HCT116 (cell line): ENCODE measurements around the gene TAAR6. TPM values are rescaled to one million over a fixed set of nuclear protein-coding genes. Genes with fewer than 3 reads are reported as not detected.
"Not testable (repeated sequence)": the region's sequence is repeated elsewhere in the genome, so short reads cannot be mapped to it uniquely, and the experiment has no call there.

Experiments used
- ATAC-seq: fragments of 200-7000 bp; cut with Tn5 transposase; 2 replicates; pipeline ENCODE4 v1.9.1; 2020; ENCODE audit warnings: mild to moderate bottlenecking, moderate library complexity
- BruUV-seq: library from RNA; stranded (reverse); fragments of 400-500 nt; replicated peaks from 2 replicates; lab custom pipeline; 2021; lab: Mats Ljungman, UMichigan
- CTCF ChIA-PET: fragments of 300-600 bp; sonication (Branson Sonifier 250); formaldehyde crosslinking; loops from one replicate; lab custom pipeline; 2021; ENCODE audit warnings: antibody characterized with exemption; lab: Charles Lee
- POLR2A ChIA-PET: fragments of 300-600, 350-600 bp; sonication (Branson Sonifier 250); formaldehyde crosslinking; loops from one replicate; lab custom pipeline; 2021; ENCODE audit warnings: antibody characterized with exemption; lab: Charles Lee
- RAD21 ChIA-PET, 2 experiments: fragments of 300-600 bp; sonication (Branson Sonifier 250); formaldehyde crosslinking; loops; one replicate each; lab custom pipeline; 2023; ENCODE audit warnings: low total read pairs in 2 of 2; ENCODE audit not compliant: uncharacterized antibody in 2 of 2, unreplicated experiment in 2 of 2, low non-redundant PET in 1 of 2; lab: Charles Lee
- DNase-seq: peaks from one replicate; pipeline ENCODE4 v3.0.0-alpha.2; 2010; ENCODE audit warnings: low read depth, low spot score
- H2AFZ ChIP-seq: fragments of 200-600 bp; shearing (Covaris generic), sonication (generic); 2 replicates; pipeline ENCODE4 v1.6.1; 2017; ENCODE audit warnings: low read depth, mixed run types, mixed read lengths, antibody characterized with exemption, low read length; ENCODE audit not compliant: poor library complexity, severe bottlenecking
- H3K27ac ChIP-seq: 2 replicates; pipeline ENCODE4 v1.5.1; 2012; ENCODE audit warnings: low read depth, low read length
- H3K27me3 ChIP-seq: fragments of 200-600 bp; sonication (generic); 2 replicates; pipeline ENCODE4 v1.6.1; 2016; ENCODE audit warnings: mixed run types, low read length, mixed read lengths; ENCODE audit not compliant: insufficient read depth
- H3K36me3 ChIP-seq, 2 experiments: fragments of 200-500 bp in 1 of 2; fragments of 200-600 bp in 1 of 2; sonication (Bioruptor generic) in 1 of 2; sonication (generic) in 1 of 2; 2 replicates each; pipeline versions ENCODE4 v1.5.1 to v1.6.1; 2014 to 2016; ENCODE audit warnings: low read length in 2 of 2, inconsistent platforms in 1 of 2, mixed read lengths in 1 of 2, mixed run types in 1 of 2; ENCODE audit not compliant: insufficient read depth in 2 of 2, control insufficient read depth in 1 of 2
- H3K4me1 ChIP-seq, 2 experiments: fragments of 200-600 bp in 1 of 2; sonication (generic) in 1 of 2; 2 replicates each; pipeline versions ENCODE4 v1.5.1 to v1.6.1; 2012 to 2017; ENCODE audit warnings: low read length in 2 of 2, inconsistent platforms in 1 of 2, mild to moderate bottlenecking in 1 of 2, mixed read lengths in 1 of 2, mixed run types in 1 of 2, moderate library complexity in 1 of 2; ENCODE audit not compliant: insufficient read depth in 2 of 2, control insufficient read depth in 1 of 2
- H3K4me2 ChIP-seq: fragments of 200-600 bp; sonication (generic); 2 replicates; pipeline ENCODE4 v1.6.1; 2017; ENCODE audit warnings: mixed run types, low read length, mixed read lengths
- H3K4me3 ChIP-seq, 2 experiments: fragments of 200-600 bp in 1 of 2; sonication (generic) in 1 of 2; replicated peaks in 1 of 2; 2 replicates each; pipeline ENCODE4 v1.5.1; 2011 to 2016; ENCODE audit warnings: low read length in 2 of 2, control low read depth in 1 of 2, low read depth in 1 of 2, mild to moderate bottlenecking in 1 of 2, mixed read lengths in 1 of 2, mixed run types in 1 of 2
- H3K79me2 ChIP-seq: fragments of 200-600 bp; sonication (generic); 2 replicates; pipeline ENCODE4 v1.6.1; 2017; ENCODE audit warnings: mild to moderate bottlenecking, mixed run types, low read length, moderate library complexity, mixed read lengths; ENCODE audit not compliant: insufficient read depth
- H3K9ac ChIP-seq: fragments of 200-600 bp; sonication (generic); 2 replicates; pipeline ENCODE4 v1.6.1; 2016; ENCODE audit warnings: low read length, mixed read lengths
- H3K9me2 ChIP-seq: fragments of 200-600 bp; sonication (generic), shearing (Covaris generic); 2 replicates; pipeline ENCODE4 v1.6.1; 2017; ENCODE audit warnings: mixed run types, mild to moderate bottlenecking, moderate library complexity; ENCODE audit not compliant: insufficient read depth
- H3K9me3 ChIP-seq, 2 experiments: fragments of 200-500 bp in 1 of 2; fragments of 200-600 bp in 1 of 2; sonication (Bioruptor generic) in 1 of 2; sonication (generic) in 1 of 2; 2 replicates each; pipeline ENCODE4 v1.6.1; 2014 to 2017; ENCODE audit warnings: low read length in 2 of 2, mixed read lengths in 2 of 2, inconsistent platforms in 1 of 2, low read depth in 1 of 2, mild to moderate bottlenecking in 1 of 2, mixed run types in 1 of 2, moderate library complexity in 1 of 2; ENCODE audit not compliant: control insufficient read depth in 1 of 2, insufficient read depth in 1 of 2
- H4K20me1 ChIP-seq: fragments of 200-600 bp; sonication (generic), shearing (Covaris generic); 2 replicates; pipeline ENCODE4 v1.6.1; 2017; ENCODE audit warnings: mixed run types, mild to moderate bottlenecking, moderate library complexity; ENCODE audit not compliant: insufficient read depth
- CEBPB ChIP-seq: IDR thresholded peaks from 2 replicates; pipeline ENCODE4 v1.6.1; 2012; ENCODE audit warnings: low read depth
- CTCF ChIP-seq, 3 experiments: fragments of 200-600 bp in 1 of 3; sonication (generic) in 1 of 3; IDR thresholded peaks in 2 of 3; conservative IDR thresholded peaks in 1 of 3; 2 replicates each; pipeline ENCODE4 v1.5.1; 2012 to 2017; ENCODE audit warnings: low read depth in 2 of 3, low read length in 2 of 3, antibody characterized with exemption in 1 of 3, borderline replicate concordance in 1 of 3, control low read depth in 1 of 3, mild to moderate bottlenecking in 1 of 3, mixed read lengths in 1 of 3, mixed run types in 1 of 3, moderate library complexity in 1 of 3; ENCODE audit not compliant: insufficient read depth in 1 of 3
- ELF1 ChIP-seq: IDR thresholded peaks from 2 replicates; pipeline ENCODE4 v1.6.1; 2012; ENCODE audit warnings: low read depth, borderline replicate concordance
- EZH2phosphoT487 ChIP-seq: fragments of 200-600 bp; IDR thresholded peaks from 2 replicates; pipeline ENCODE4 v1.6.1; 2018; ENCODE audit warnings: antibody characterized with exemption, borderline replicate concordance
- FOSL1 ChIP-seq: IDR thresholded peaks from 2 replicates; pipeline ENCODE4 v1.6.1; 2012; ENCODE audit warnings: low read depth
- POLR2A ChIP-seq: IDR thresholded peaks from 2 replicates; pipeline ENCODE4 v1.7.0; 2011; ENCODE audit warnings: borderline replicate concordance; ENCODE audit not compliant: insufficient read depth, insufficient read length; ENCODE audit errors: extremely low read depth
- ZFX ChIP-seq: fragments of 450-650 bp; IDR thresholded peaks from 2 replicates; pipeline ENCODE4 v1.6.1; 2017
- ZNF274 ChIP-seq: fragments of 200-500 bp; sonication (Bioruptor generic); IDR thresholded peaks from 2 replicates; pipeline ENCODE4 v1.6.1; 2014; ENCODE audit warnings: mild to moderate bottlenecking, low read depth, low read length, inconsistent platforms
- intact Hi-C: fragments of 100-400 bp; cut with micrococcal nuclease; formaldehyde crosslinking; loops from 2 replicates; pipeline ENCODE4 v1.10.0; 2022
- total RNA-seq: library from RNA; stranded (reverse); gene quantifications from one replicate; pipeline ENCODE4 v1.2.1, GENCODE V29; 2021; ENCODE audit not compliant: unreplicated experiment
- TF ChIP-seq, protein P1 (sequence below): IDR thresholded peaks from 2 replicates; pipeline ENCODE4 v1.6.1; 2012

TAAR6 gene
- total RNA-seq, 1 experiment from 2014 or later, result not detected

DNA sequence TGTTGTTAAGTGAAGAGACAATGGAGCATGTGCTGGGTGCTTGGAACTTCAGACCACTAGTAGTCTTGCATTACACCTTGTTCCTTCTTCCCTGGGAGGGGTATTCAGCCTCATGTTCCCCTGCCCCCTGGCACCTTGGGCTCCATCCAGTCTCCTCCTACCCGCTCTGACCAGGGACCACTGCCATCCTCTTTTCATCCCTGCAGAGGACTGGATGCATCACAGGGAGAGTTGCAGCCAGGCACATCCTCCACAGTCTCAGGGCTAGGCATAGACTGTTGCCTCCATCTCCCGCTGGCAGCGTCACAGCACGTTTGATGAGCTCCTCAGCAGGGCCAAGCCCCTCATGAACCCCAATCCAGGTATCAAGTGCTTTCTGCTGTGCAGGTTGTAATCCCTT lies 18.9 kb upstream of the TAAR6 start:
- Histone ChIP-seq H4K20me1 (no peaks in the 10 kb centered on the region), H2AFZ (no peak overlapping the region), H3K27ac (no peak overlapping the region), H3K9me2 (no peaks in the 10 kb centered on the region), H3K9me3 (no peaks in the 10 kb centered on the region), H3K79me2 (no peaks in the 10 kb centered on the region), H3K4me3 (no peak overlapping the region), H3K4me2 (no peak overlapping the region), H3K9ac (no peak overlapping the region), H3K4me1 (no peaks in the 10 kb centered on the region), H3K27me3 (no peaks in the 10 kb centered on the region), H3K36me3 (no peaks in the 10 kb centered on the region)
- intact Hi-C loops, result no loop called here
- no peak for TF ChIP-seq ZFX
- TF ChIP-seq, protein P1, sequence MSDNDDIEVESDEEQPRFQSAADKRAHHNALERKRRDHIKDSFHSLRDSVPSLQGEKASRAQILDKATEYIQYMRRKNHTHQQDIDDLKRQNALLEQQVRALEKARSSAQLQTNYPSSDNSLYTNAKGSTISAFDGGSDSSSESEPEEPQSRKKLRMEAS, result no peak
- ChIA-PET POLR2A (no interaction called here), RAD21 (no interaction called here), CTCF (no interaction called here)
- DNase-seq, result no peak
- no TSS peak for BruUV-seq
- no peak for ATAC-seq

GRCh38 chr6:132552372-132552771 lies 17.8 kb upstream of the TAAR6 start, which contains the start of gene TAAR8:
Gene TAAR8, plus strand, starts transcription at chr6:132552672. Its CDS starts 21 bp downstream, at chr6:132552693.
- intact Hi-C loops, result no loop called here
- Histone ChIP-seq H3K36me3 (no peaks in the 10 kb centered on the region), H3K79me2 (no peaks in the 10 kb centered on the region), H4K20me1 (no peaks in the 10 kb centered on the region), H3K9me3 (no peaks in the 10 kb centered on the region), H3K4me2 (no peak within 1 kb of the TSS), H2AFZ (no peak within 1 kb of the TSS), H3K9me2 (no peaks in the 10 kb centered on the region), H3K9ac (no peak within 1 kb of the TSS), H3K4me1 (no peaks in the 10 kb centered on the region), H3K4me3 (no peak within 1 kb of the TSS), H3K27ac (no peak within 1 kb of the TSS), H3K27me3 (no peaks in the 10 kb centered on the region)
- ATAC-seq, result no peak
- RAD21 ChIA-PET, result no interaction called here
- no TSS peak for BruUV-seq
- POLR2A ChIA-PET, result no interaction called here
- TF ChIP-seq ELF1, result no peak
- no peak for TF ChIP-seq ZFX
- TF ChIP-seq CTCF (IDR thresholded peaks at IDR 0.05 in 2 of 3, conservative IDR thresholded peaks at IDR 0.05 in 1 of 3; ENCODE audit: borderline replicate concordance in 1 of 3, insufficient read depth in 1 of 3, low read depth in 2 of 3, low read length in 2 of 3), result no peak
- no peak for TF ChIP-seq CEBPB
- TF ChIP-seq POLR2A, result no peak
- TF ChIP-seq, protein P1, result no peak
- no peak for TF ChIP-seq FOSL1
- TF ChIP-seq ZNF274, result no peak
- TF ChIP-seq EZH2phosphoT487, result no peak
- no peak for DNase-seq
- CTCF ChIA-PET, result no interaction called here

- H3K27ac ChIP-seq, POLR2A ChIA-PET, H3K9ac ChIP-seq, H3K9me3 ChIP-seq, BruUV-seq, RAD21 ChIA-PET, H2AFZ ChIP-seq, H3K79me2 ChIP-seq, CTCF ChIA-PET, H4K20me1 ChIP-seq, ATAC-seq, H3K4me1 ChIP-seq, H3K4me2 ChIP-seq, intact Hi-C loops, H3K36me3 ChIP-seq, DNase-seq, H3K4me3 ChIP-seq, H3K27me3 ChIP-seq, H3K9me2 ChIP-seq: not testable (repeated sequence)
These were observed 10.0 kb upstream of the TAAR6 start for GRCh38 chr6:132560087-132560486.
